HEK293T (cell line): ENCODE measurements around the gene RABL2A.

Source experiments
- BHLHE40 ChIP-seq: fragments of 450-650 bp; IDR thresholded peaks from 2 replicates; pipeline ENCODE4 v1.6.1; 2016; ENCODE audit warnings: mild to moderate bottlenecking, moderate library complexity, borderline replicate concordance
- FOXA1 ChIP-seq: fragments of 450-650 bp; IDR thresholded peaks from 2 replicates; pipeline ENCODE4 v1.6.1; 2016; ENCODE audit warnings: mild to moderate bottlenecking
- HDGF ChIP-seq: fragments of 450-650 bp; IDR thresholded peaks from 2 replicates; pipeline ENCODE4 v1.6.1; 2017; ENCODE audit warnings: antibody characterized with exemption, borderline replicate concordance
- LEF1 ChIP-seq: fragments of 450-650 bp; IDR thresholded peaks from 2 replicates; pipeline ENCODE4 v1.6.1; 2017; ENCODE audit warnings: mild to moderate bottlenecking, borderline replicate concordance
- SP1 ChIP-seq: fragments of 450-650 bp; IDR thresholded peaks from 2 replicates; pipeline ENCODE4 v1.6.1; 2017
- SUZ12 ChIP-seq: fragments of 450-650 bp; IDR thresholded peaks from 2 replicates; pipeline ENCODE4 v1.6.1; 2016; ENCODE audit warnings: mild to moderate bottlenecking
- TARDBP ChIP-seq: fragments of 450-650 bp; IDR thresholded peaks from 2 replicates; pipeline ENCODE4 v1.6.1; 2016

DNA sequence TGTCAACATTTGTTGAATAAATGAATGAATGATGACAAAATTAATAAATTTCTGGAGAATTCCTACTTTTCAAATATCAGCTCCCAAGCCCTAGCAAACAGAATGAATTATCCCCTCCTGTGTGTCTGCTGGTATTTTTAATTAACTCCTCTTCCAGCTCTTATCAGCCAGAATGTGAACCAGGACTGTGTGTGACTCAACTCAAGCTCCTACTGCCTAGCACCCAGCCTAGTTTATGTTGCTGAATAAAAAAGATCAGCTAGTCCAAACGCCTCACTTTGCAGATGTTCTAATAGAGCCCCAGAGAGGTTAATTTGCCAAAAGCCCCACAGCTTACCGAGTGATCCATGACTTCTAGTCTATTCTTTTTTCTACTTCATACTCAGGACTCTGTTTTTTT, 50.3 kb downstream of the RABL2A start:
- TF ChIP-seq BHLHE40 (no peak), SP1 (no peak), SUZ12 (no peak), HDGF (no peak), FOXA1 (no peak), TARDBP (no peak), LEF1 (no peak)
